GM23248 (cell line): ENCODE data around the gene SNAP91. TPM values are rescaled to one million over a fixed set of nuclear protein-coding genes. Genes with fewer than 3 reads are reported as not detected.

Experiments used
- DNase-seq: peaks from one replicate; pipeline ENCODE4 v3.0.0-alpha.2; 2015
- H2AFZ ChIP-seq: fragments of 200-600 bp; sonication (generic); 2 replicates; pipeline ENCODE4 v1.6.1; 2016; ENCODE audit warnings: antibody characterized with exemption
- H3F3A ChIP-seq: fragments of 200-600 bp; sonication (generic); 2 replicates; pipeline ENCODE4 v1.6.1; 2016; ENCODE audit warnings: mild to moderate bottlenecking, antibody characterized with exemption, mixed run types; ENCODE audit not compliant: insufficient read depth
- H3K27ac ChIP-seq: fragments of 200-600 bp; sonication (generic); 2 replicates; pipeline ENCODE4 v1.5.1; 2016; ENCODE audit warnings: mild to moderate bottlenecking
- H3K27me3 ChIP-seq: fragments of 200-600 bp; sonication (generic); replicated peaks from 2 replicates; pipeline ENCODE4 v1.6.1; 2016; ENCODE audit warnings: mild to moderate bottlenecking; ENCODE audit not compliant: insufficient read depth
- H3K36me3 ChIP-seq: fragments of 200-600 bp; sonication (generic); 2 replicates; pipeline ENCODE4 v1.6.1; 2016; ENCODE audit warnings: low read depth, mild to moderate bottlenecking
- H3K4me1 ChIP-seq: fragments of 200-600 bp; sonication (generic); 2 replicates; pipeline ENCODE4 v1.6.1; 2016; ENCODE audit warnings: mild to moderate bottlenecking; ENCODE audit not compliant: insufficient read depth
- H3K4me2 ChIP-seq: fragments of 200-600 bp; sonication (generic); one replicate; pipeline ENCODE4 v1.6.1; 2016; ENCODE audit warnings: mild to moderate bottlenecking; ENCODE audit not compliant: unreplicated experiment
- H3K4me3 ChIP-seq: fragments of 200-600 bp; sonication (generic); 2 replicates; pipeline ENCODE4 v1.5.1; 2016; ENCODE audit warnings: mild to moderate bottlenecking
- H3K79me2 ChIP-seq: fragments of 200-600 bp; sonication (generic); 2 replicates; pipeline ENCODE4 v1.6.1; 2016; ENCODE audit warnings: mild to moderate bottlenecking; ENCODE audit not compliant: insufficient read depth
- H3K9ac ChIP-seq: fragments of 200-600 bp; sonication (generic); 2 replicates; pipeline ENCODE4 v1.6.1; 2016; ENCODE audit warnings: mild to moderate bottlenecking
- H3K9me2 ChIP-seq: fragments of 200-600 bp; sonication (generic); 2 replicates; pipeline ENCODE4 v1.6.1; 2016; ENCODE audit warnings: mixed run types, mild to moderate bottlenecking, moderate library complexity; ENCODE audit not compliant: insufficient read depth
- H3K9me3 ChIP-seq: fragments of 200-600 bp; sonication (generic); one replicate; pipeline ENCODE4 v1.6.1; 2017; ENCODE audit warnings: low read depth
- H4K20me1 ChIP-seq: fragments of 200-600 bp; sonication (generic); 2 replicates; pipeline ENCODE4 v1.6.0; 2016; ENCODE audit not compliant: insufficient read depth
- EZH2 ChIP-seq: fragments of 200-600 bp; sonication (generic); IDR thresholded peaks from 2 replicates; pipeline ENCODE4 v1.6.1; 2018; ENCODE audit warnings: antibody characterized with exemption, mild to moderate bottlenecking; ENCODE audit not compliant: insufficient read depth, poor library complexity, severe bottlenecking
- EZH2phosphoT487 ChIP-seq: fragments of 200-600 bp; sonication (generic); IDR thresholded peaks from 2 replicates; pipeline ENCODE4 v1.6.1; 2018; ENCODE audit warnings: antibody characterized with exemption, moderate library complexity, mild to moderate bottlenecking, low read depth; ENCODE audit not compliant: insufficient read depth
- WGBS, 2 experiments: methylation state at CpG; one replicate each; pipeline ENCODE4 v1.1.6; 2015 to 2017; ENCODE audit warnings: low lambda C conversion rate in 2 of 2, low coverage in 1 of 2; ENCODE audit errors: missing lambda C conversion rate in 2 of 2; 5-methylcytosine and 5-hydroxymethylcytosine counted together
- in situ Hi-C: fragments of 300-500 bp; cut with MboI; formaldehyde crosslinking; loops from 2 replicates; pipeline ENCODE4 v1.15.0; 2020
- polyA plus RNA-seq: library from polyadenylated mRNA; unstranded; fragments of >200 nt; fragmentation: Nextera tagmentation; extraction: Ambion mirVana; gene quantifications from 2 replicates; pipeline ENCODE4 v1.2.1, GENCODE V29; 2016
- total RNA-seq: library from RNA; depleted of rRNA; stranded (reverse); fragments of >200 nt; shearing (Covaris generic); gene quantifications from 2 replicates; pipeline ENCODE4 v1.2.3, GENCODE V29; 2014

SNAP91 gene
- total and polyA plus RNA-seq, 2 experiments from 2014 or later, result not detected

DNA sequence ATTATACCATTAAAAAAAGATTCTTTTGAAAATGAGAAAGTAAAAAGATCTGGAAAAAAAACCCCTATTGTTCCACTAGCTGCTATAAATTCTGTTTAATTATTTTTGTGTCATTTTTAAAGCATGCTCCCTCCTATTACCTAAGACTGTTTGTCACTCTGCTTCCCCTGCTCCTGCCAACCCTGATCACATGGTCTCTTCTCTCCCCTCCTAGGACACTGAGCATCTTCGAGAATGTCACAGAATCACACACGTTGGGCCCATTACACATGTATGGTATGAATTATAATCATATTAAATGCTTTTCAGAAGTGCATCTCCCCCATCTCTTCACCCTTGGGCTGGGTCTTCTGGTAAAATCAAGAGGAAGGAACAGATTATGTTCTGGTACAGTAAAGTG lies 6.2 kb downstream of the SNAP91 start:
- no peak for TF ChIP-seq EZH2phosphoT487
- TF ChIP-seq EZH2, result no peak
- in situ Hi-C loops, result no loop called here
- H3K4me3 ChIP-seq, result no peak overlapping the region
- no peak overlapping the region for H2AFZ ChIP-seq
- DNase-seq, result no peak
- no peaks in the 10 kb centered on the region for H3F3A ChIP-seq
- no peaks in the 10 kb centered on the region for H3K79me2 ChIP-seq
- H3K9ac ChIP-seq, result no peak overlapping the region
- peaks cover 23% of the 10 kb centered on the region for H3K27me3 ChIP-seq
- H3K4me1 ChIP-seq, result no peaks in the 10 kb centered on the region
- no peak overlapping the region for H3K4me2 ChIP-seq
- no peaks in the 10 kb centered on the region for H3K9me3 ChIP-seq
- H4K20me1 ChIP-seq, result no peaks in the 10 kb centered on the region
- no peak overlapping the region for H3K27ac ChIP-seq
- 0 to 1% methylated on average over 2 of the region's 2 CpGs for WGBS, 2 experiments
- no peaks in the 10 kb centered on the region for H3K9me2 ChIP-seq
- no peaks in the 10 kb centered on the region for H3K36me3 ChIP-seq

DNA sequence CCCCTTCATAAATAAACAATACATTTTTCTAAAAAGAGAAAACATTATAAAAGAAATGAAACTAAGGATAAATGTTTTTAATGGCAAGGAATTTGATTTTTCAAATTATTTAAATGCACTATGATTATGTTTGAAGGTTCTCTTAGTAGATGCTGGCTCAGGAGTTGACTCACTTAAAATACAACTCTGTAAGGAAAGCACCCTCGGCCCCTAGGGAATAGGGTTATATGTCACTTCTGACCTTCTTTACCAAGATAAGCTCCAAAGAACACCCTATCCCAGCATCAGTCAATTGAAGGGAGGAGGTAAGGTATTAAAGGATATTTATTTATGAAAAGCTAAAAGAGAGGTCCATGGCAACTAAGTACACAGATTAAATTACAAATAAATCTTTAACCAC lies 6.8 kb downstream of the SNAP91 start:
- no peak for DNase-seq
- Histone ChIP-seq H3K9me3 (no peaks in the 10 kb centered on the region), H4K20me1 (no peaks in the 10 kb centered on the region), H3K79me2 (no peaks in the 10 kb centered on the region), H3K9me2 (no peaks in the 10 kb centered on the region), H3K27ac (no peak overlapping the region), H3F3A (no peaks in the 10 kb centered on the region), H3K36me3 (no peaks in the 10 kb centered on the region), H3K27me3 (0 out of 2 replicates have a peak, but pooled peaks cover 18% of the 10 kb centered on the region), H3K4me2 (no peak overlapping the region), H3K4me3 (no peak overlapping the region), H3K9ac (no peak overlapping the region), H2AFZ (no peak overlapping the region), H3K4me1 (no peaks in the 10 kb centered on the region)
- in situ Hi-C loops, result no loop called here
- TF ChIP-seq EZH2 (no peak), EZH2phosphoT487 (no peak)
- 26 to 35% methylated on average over 1 of the region's 1 CpG for WGBS, 2 experiments

DNA sequence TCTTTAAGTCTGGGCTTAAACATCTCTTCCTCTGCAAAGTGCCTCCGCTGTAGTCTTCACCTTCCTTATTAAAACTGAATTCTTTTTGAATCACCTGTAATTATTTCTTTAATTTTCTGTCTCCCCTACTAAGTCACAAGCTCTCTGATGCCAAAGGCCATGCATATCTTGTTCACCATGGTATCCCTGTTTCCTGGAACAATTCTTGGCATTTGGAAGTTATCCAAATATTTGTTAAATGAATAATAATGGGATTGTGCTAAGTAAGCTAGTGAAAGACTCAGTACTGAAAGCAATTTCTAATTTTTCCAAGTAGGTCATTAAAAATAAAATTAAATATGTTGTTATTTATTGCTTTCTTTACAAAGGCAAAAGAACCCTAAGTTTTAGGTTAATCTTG lies 12.2 kb downstream of the SNAP91 start:
- Histone ChIP-seq H3K9me2 (no peaks in the 10 kb centered on the region), H3K9ac (no peak overlapping the region), H3K36me3 (no peaks in the 10 kb centered on the region), H3K79me2 (no peaks in the 10 kb centered on the region), H3K4me1 (no peaks in the 10 kb centered on the region), H3K27me3 (0 out of 2 replicates have a peak, but pooled peaks cover 5% of the 10 kb centered on the region), H3K27ac (no peak overlapping the region), H3K4me2 (no peak overlapping the region), H3K4me3 (no peak overlapping the region), H2AFZ (no peak overlapping the region), H4K20me1 (no peaks in the 10 kb centered on the region), H3K9me3 (no peaks in the 10 kb centered on the region), H3F3A (no peaks in the 10 kb centered on the region)
- in situ Hi-C loops, result no loop called here
- WGBS, 2 experiments, result 44 to 58% methylated on average over 1 of the region's 1 CpG
- no peak for TF ChIP-seq EZH2phosphoT487
- no peak for TF ChIP-seq EZH2
- no peak for DNase-seq

DNA sequence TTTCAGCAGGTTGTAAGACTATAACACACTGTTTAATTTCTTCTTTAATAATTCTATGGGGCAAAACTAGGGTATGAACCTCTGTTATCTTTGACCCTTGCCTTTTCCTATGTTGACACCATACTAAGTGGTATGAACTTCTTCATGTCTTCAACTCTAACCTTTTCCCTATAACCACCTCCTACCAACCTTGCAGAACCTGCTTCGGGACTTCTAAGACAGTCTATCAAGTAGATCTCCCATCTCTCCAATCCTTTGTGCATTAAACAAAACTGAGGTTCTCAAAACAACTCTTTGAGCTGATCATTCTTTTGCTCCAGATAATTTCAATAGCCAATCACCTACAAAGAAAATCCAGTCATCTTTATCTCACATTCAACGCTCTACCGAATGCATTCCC lies 23.4 kb downstream of the SNAP91 start:
- no peaks in the 10 kb centered on the region for H3K4me1 ChIP-seq
- no peaks in the 10 kb centered on the region for H3K79me2 ChIP-seq
- H3K4me2 ChIP-seq, result no peak overlapping the region
- no peak overlapping the region for H3K4me3 ChIP-seq
- in situ Hi-C loops, result no loop called here
- H3K27ac ChIP-seq, result no peak overlapping the region
- no peaks in the 10 kb centered on the region for H3K9me2 ChIP-seq
- H3K27me3 ChIP-seq, result no peaks in the 10 kb centered on the region
- H3K9me3 ChIP-seq, result no peaks in the 10 kb centered on the region
- H3F3A ChIP-seq, result no peaks in the 10 kb centered on the region
- TF ChIP-seq EZH2phosphoT487 (no peak), EZH2 (no peak)
- no peaks in the 10 kb centered on the region for H3K36me3 ChIP-seq
- DNase-seq, result no peak
- H2AFZ ChIP-seq, result no peak overlapping the region
- no peaks in the 10 kb centered on the region for H4K20me1 ChIP-seq
- H3K9ac ChIP-seq, result no peak overlapping the region
- 50 to 59% methylated on average over 3 of the region's 3 CpGs for WGBS, 2 experiments

DNA sequence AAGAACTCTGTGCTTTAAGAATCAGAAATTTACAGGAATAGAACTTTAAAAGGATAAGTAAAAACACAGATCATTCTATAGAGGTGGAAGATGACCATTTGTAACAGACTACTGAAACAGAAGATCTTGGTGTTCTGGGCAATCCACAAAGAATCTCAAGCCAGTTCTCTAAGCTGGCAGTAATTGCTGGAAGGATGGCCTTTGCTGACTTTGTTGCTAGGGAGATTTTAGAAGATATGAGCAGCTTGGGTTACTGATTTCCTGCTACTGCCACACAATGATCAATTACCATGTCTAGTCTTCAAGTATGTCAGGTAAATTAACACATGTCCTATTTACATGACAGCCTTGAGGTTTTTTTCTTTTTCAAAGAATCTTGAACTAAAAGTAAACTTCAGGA lies 31.1 kb downstream of the SNAP91 start:
- Histone ChIP-seq H3K4me1 (no peaks in the 10 kb centered on the region), H4K20me1 (no peaks in the 10 kb centered on the region), H3K9ac (no peak overlapping the region), H3F3A (no peaks in the 10 kb centered on the region), H3K4me3 (no peak overlapping the region), H3K79me2 (no peaks in the 10 kb centered on the region), H3K4me2 (no peak overlapping the region), H2AFZ (no peak overlapping the region), H3K36me3 (no peaks in the 10 kb centered on the region), H3K27me3 (no peaks in the 10 kb centered on the region), H3K27ac (no peak overlapping the region), H3K9me2 (no peaks in the 10 kb centered on the region), H3K9me3 (no peaks in the 10 kb centered on the region)
- no peak for DNase-seq
- in situ Hi-C loops, result no loop called here
- TF ChIP-seq EZH2 (no peak), EZH2phosphoT487 (no peak)
